HG03354 (cell line): ENCODE data around the gene MVB12B.
"Not testable (repeated sequence)": the region's sequence is repeated elsewhere in the genome, so short reads cannot be mapped to it uniquely, and the experiment has no call there.

ENCODE experiments used
- ATAC-seq: cut with Tn5 transposase; IDR thresholded peaks from one replicate; pipeline ENCODE4 v1.9.1; 2021; ENCODE audit warnings: mild to moderate bottlenecking; ENCODE audit not compliant: unreplicated experiment, poor library complexity, severe bottlenecking

MVB12B gene

GRCh38 chr9:126459965-126460843 is 133.6 kb downstream of the MVB12B start:
- ATAC-seq, result no peak

GRCh38 chr9:126461029-126461428 is 134.4 kb downstream of the MVB12B start:
- ATAC-seq, result no peak

GRCh38 chr9:126461608-126462007 is 135.0 kb downstream of the MVB12B start:
- no peak for ATAC-seq

GRCh38 chr9:126462617-126463016 is 136.0 kb downstream of the MVB12B start:
- no peak for ATAC-seq

GRCh38 chr9:126463426-126463825 is 136.8 kb downstream of the MVB12B start:
- ATAC-seq, result no peak

- ATAC-seq, result no peak
Measured at GRCh38 chr9:126464694-126465441, 138.2 kb downstream of the MVB12B start.

GRCh38 chr9:126465977-126466376 is 139.3 kb downstream of the MVB12B start:
- ATAC-seq, result no peak

- ATAC-seq, result no peak
Measured at GRCh38 chr9:126468141-126468825, 141.7 kb downstream of the MVB12B start.

GRCh38 chr9:126470241-126470993 is 143.8 kb downstream of the MVB12B start:
- peak; percentile 57 for ATAC-seq

- ATAC-seq, result peak; percentile 84
Measured at GRCh38 chr9:126471084-126471624, 144.5 kb downstream of the MVB12B start.

GRCh38 chr9:126472198-126472947 is 145.7 kb downstream of the MVB12B start:
- no peak for ATAC-seq

- ATAC-seq, result no peak
Measured at GRCh38 chr9:126472948-126473298, 146.3 kb downstream of the MVB12B start.

GRCh38 chr9:126474206-126474765 is 147.7 kb downstream of the MVB12B start:
- ATAC-seq, result no peak

- no peak for ATAC-seq
Measured at GRCh38 chr9:126474786-126475485, 148.3 kb downstream of the MVB12B start.

GRCh38 chr9:126475933-126476555 is 149.4 kb downstream of the MVB12B start:
- no peak for ATAC-seq

GRCh38 chr9:126477432-126477831 is 150.8 kb downstream of the MVB12B start:
- ATAC-seq, result not testable (repeated sequence)

- ATAC-seq, result no peak
Measured at GRCh38 chr9:126478216-126478981, 151.8 kb downstream of the MVB12B start.
